Endometrium (tissue), 2 donors: ENCODE measurements around the gene MTHFD2L.
"Not testable (repeated sequence)": the region's sequence is repeated elsewhere in the genome, so short reads cannot be mapped to it uniquely, and the experiment has no call there.

Experiments
- FAIRE-seq: peaks from 2 replicates; lab custom pipeline; 2012; peaks lifted over from hg19 to GRCh38; lab: Jason Lieb, UNC
- donor health status: control.
- donor health status: control.

The MTHFD2L gene

DNA sequence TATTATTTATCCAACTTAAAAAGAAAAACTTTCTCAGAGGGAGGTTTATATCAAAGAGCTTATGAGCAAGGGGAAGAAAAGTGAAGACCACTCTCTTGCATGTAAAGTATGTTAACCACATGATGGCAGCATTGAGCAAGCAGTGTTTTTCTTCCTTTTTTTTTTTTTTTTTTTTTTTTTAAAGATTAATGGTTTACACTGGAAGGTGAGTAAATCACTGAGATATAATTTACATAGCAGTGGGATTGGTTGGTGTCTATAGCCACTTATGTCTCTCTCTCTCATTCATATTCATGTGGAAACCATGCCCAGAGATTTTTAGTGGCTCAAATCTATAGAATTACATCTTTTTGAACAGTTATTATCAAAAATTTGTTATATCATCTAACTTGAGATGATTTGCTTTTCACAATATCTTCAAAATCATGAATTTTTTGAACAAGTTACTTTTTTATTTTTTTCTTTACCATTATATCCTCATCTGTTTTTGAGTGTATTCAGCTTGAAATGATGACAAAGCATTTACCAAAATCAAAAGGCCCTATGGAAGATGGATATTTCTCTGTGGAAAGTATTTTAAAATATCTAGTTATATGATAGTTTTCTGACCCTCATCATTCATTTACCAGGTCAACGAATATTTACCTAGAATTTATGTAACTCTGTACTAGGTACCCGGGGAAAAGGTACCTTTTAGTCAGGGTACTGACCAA, 31.6 kb downstream of the MTHFD2L start:
- FAIRE-seq: peak; percentile 50

DNA sequence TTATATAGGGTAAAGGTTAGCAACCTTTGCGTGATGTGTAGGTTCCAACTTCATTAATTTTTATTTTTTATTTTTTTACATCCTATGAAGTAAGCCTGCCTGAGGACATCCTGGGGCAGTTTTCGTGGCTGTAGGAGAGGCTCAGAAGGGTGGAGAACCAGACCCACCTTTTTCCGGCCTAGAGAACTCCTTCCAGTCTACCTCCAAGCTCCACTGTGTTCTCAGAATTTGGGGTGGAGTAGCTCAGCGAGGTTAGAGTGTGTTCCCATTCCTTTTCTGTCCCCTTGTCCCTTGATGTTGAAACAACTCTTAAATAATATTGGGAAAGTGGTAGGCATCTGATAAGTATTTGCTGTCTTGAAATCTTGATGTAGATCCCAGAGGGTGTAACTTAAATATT, 32.4 kb downstream of the MTHFD2L start:
- no peak for FAIRE-seq

GRCh38 chr4:74190919-74191397, 33.0 kb downstream of the MTHFD2L start:
- no peak for FAIRE-seq

GRCh38 chr4:74197080-74197479, 39.2 kb downstream of the MTHFD2L start:
- no peak for FAIRE-seq

DNA sequence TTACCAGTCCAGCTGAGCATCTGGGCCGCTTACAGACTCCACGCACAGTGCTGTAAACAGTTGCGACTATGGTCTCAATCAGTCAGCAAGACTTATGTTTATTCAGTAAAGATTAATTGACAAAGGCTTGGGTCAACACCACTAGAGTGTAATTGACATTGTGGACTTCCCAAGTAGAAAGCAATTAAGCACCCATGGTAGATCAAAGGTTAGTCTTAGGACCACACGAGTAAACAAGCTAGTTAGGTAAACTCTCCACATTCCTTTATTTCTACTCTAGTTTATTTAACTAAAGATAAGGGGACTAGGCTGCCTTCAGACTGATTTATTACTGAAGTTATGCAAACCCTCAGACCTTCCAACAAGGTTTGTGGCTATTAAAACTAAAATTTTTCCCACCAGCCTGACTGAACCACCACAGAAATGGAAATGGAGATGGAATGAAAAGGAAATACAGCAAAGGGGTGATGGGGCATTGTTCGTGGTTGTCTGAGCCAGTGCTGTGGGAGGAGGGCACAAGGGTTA, 44.2 kb downstream of the MTHFD2L start:
- no peak for FAIRE-seq

GRCh38 chr4:74203467-74203866, 45.5 kb downstream of the MTHFD2L start:
- FAIRE-seq: no peak

- FAIRE-seq: no peak
Observed at GRCh38 chr4:74205046-74205445, 47.1 kb downstream of the MTHFD2L start.

GRCh38 chr4:74205559-74205958, 47.6 kb downstream of the MTHFD2L start:
- no peak for FAIRE-seq

- FAIRE-seq: no peak
Observed at GRCh38 chr4:74206088-74206825, 48.3 kb downstream of the MTHFD2L start.

GRCh38 chr4:74214457-74215159, 56.7 kb downstream of the MTHFD2L start:
- not testable (repeated sequence) for FAIRE-seq

GRCh38 chr4:74215236-74215635, 57.3 kb downstream of the MTHFD2L start:
- not testable (repeated sequence) for FAIRE-seq

DNA sequence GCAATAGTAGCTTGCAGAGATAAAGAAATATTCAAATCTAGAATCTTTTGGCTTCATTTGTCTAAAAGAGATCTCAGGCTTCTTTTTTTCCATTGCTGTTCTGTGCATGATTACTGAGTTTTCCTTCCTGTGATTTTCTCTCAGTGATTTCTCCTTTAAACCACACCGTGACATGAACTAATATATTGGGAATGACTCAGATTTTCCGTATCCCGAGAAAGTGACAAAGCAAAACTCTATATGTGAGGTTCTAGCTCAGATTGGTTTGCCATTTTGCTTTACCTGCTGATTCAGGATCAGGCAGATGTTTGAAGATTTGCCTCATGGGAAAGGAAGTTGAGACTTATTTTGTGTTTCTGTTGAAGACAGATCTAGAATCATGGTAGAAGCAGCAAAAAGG, 59.4 kb downstream of the MTHFD2L start:
- no peak for FAIRE-seq

GRCh38 chr4:74218201-74218600, 60.3 kb downstream of the MTHFD2L start:
- FAIRE-seq: no peak

DNA sequence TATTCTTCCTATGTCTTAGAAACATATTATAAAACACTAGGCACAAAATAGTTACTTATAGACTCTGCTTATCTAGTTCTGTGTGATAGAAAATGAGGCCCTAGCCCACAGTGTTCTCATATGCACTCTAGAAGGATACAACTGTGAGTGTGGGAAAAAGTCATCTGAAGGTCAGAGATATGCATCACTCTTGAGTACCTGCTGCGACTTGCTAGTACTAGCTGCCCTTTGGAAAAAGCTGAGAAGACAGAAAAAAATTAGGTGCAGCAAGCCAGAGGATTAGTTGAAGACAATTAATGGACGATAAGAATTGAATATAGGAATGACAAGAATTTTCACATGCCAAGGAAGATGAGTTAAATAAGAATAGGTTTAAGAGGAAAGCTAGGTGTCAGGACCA, 61.3 kb downstream of the MTHFD2L start:
- FAIRE-seq: no peak

DNA sequence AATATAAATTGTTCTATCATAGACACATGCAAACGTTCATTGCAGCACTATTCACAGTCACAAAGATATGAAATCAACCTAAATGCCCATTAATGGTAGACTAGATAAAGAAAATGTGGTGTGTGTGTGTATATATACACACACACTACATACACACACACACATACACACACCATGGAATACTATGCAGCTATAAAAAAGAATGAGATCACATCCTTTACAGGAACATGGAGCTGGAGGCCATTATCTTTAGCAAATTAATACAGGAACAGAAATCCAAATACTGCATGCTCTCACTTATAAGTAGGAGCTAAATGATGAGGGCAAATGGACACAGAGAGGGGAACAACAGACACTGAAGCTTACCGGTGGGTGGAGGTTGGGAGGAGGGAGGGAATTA, 65.2 kb downstream of the MTHFD2L start:
- FAIRE-seq: no peak

GRCh38 chr4:74223801-74224200, 65.9 kb downstream of the MTHFD2L start:
- FAIRE-seq: no peak

DNA sequence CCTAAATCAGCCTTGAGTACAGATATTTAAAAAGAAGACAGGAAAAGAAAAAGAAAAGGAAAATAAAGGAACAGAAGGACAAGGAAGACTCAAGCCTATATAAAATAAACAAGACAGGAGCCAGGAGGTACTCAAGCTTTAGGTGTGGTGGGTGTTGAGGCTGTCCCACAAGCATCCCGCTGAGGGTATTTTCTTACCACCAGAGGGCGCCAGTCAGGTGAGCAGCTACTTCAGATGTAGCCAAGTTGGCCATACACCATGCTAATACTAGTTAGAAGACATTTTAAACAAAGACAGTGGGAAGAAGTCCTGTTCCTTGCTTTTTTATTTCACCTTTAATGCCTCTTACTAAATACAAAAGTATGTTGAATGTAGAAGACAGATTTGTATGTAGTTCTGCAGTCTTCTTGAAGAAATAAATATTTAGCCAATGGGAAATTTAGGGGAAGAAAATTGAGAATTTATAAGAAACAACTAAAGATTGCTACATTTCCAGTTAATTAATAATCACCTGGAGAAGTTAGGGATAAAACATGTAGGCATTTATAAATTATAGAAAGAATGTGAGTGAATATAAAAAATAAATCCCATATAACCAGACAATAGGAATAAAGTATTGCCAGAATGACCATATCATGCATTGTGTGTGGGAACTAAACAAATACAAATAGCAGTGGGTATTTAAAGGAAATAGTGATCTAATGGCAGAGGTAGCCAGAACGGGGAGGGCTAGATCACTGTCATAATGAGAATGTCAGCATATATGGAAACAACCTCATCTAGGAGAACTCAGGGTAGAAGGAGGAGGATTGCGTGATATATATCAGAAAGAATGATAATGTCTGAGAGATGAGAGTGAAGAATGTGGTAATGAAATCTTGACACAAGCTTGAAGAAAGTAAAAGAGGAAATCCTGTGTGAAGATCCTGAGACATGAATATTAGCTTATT, 71.0 kb downstream of the MTHFD2L start:
- no peak for FAIRE-seq

DNA sequence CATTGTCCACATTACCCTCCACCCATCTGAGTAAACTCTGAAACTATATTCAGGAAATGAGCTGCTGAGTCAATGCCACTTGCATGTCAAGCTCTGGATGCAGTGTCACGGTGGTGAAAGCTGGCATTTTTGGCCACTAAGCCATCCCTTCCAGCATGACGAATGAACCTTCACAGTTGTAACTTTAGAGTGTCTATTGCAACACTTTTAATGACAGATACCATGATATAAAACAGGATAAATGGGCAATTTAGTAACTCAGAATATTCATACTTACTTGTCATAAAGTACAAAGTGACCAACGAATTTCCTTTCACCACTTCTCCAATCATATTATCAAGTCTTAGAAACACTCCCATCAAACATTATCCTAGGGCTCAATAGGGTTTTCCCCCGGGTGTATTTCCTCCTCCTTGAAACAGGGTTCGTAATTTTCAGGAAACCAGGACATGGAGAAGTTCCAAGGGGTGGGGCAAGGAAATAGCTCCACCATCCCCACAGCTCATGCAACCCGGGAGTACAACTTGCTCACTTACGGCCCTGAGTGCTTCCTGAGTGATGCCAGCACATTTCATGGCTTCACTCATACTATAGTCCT, 73.1 kb downstream of the MTHFD2L start:
- no peak for FAIRE-seq

DNA sequence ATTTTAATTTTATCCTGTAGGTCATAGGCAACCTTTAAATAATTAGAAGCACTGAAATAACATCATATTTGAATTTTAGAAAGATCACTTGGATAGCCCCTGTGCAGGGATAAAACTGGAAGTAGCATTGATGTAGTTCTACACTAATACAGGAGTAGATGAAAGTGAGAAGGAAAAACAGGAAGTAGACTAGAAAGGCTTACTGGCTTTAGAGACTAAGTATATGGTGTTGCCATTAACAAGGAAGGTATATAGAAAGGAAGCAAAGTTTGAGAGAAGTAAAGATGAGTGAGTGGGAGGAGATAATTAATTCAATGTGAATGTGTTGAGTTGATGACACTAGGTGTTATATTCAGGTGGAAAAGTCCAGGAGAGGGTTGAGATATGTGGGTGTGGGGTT, 77.2 kb downstream of the MTHFD2L start:
- no peak for FAIRE-seq

GRCh38 chr4:74237425-74237966, 79.6 kb downstream of the MTHFD2L start:
- no peak for FAIRE-seq

- FAIRE-seq: no peak
Observed at GRCh38 chr4:74244049-74244448, 86.1 kb downstream of the MTHFD2L start.
